Neural crest cell (in vitro differentiated cells): ENCODE measurements around the gene GLB1L3. TPM values are rescaled to one million over a fixed set of nuclear protein-coding genes. Genes with fewer than 3 reads are reported as not detected.

Experiments used
- DNase-seq: peaks from one replicate; pipeline ENCODE4 v3.0.0; 2021; ENCODE audit warnings: low read depth, mixed read lengths, low spot score
- H3K27ac Mint-ChIP-seq: one replicate; pipeline ENCODE4 v1.8.0; 2021; ENCODE audit warnings: mild to moderate bottlenecking, mixed read lengths; ENCODE audit not compliant: unreplicated experiment
- H3K27me3 Mint-ChIP-seq: 2 replicates; pipeline ENCODE4 v1.8.0; 2021; ENCODE audit warnings: low read depth, mild to moderate bottlenecking, mixed read lengths
- H3K36me3 Mint-ChIP-seq: 2 replicates; pipeline ENCODE4 v1.8.0; 2021; ENCODE audit warnings: low read depth, mild to moderate bottlenecking, mixed read lengths
- H3K4me1 Mint-ChIP-seq: 2 replicates; pipeline ENCODE4 v1.8.0; 2021; ENCODE audit warnings: mixed read lengths
- H3K4me3 Mint-ChIP-seq: one replicate; pipeline ENCODE4 v1.8.0; 2021; ENCODE audit warnings: mild to moderate bottlenecking, mixed read lengths
- H3K9me3 Mint-ChIP-seq: 2 replicates; pipeline ENCODE4 v1.8.0; 2021; ENCODE audit warnings: mixed read lengths
- total RNA-seq: library from RNA; stranded (reverse); gene quantifications from 2 replicates; pipeline ENCODE4 v1.2.1, GENCODE V29; 2021
- TF ChIP-seq, protein P1 (sequence below): fragments of 200-600 bp; sonication (generic); conservative IDR thresholded peaks from 2 replicates; pipeline ENCODE4 v1.5.0; 2021; ENCODE audit warnings: antibody characterized with exemption, mild to moderate bottlenecking

The GLB1L3 gene
- total RNA-seq, 1 donor from 2014 or later, result 0.28 TPM

- Mint-ChIP-seq H3K4me1 (no peaks in the 10 kb centered on the region), H3K27ac (no peak overlapping the region), H3K9me3 (no peaks in the 10 kb centered on the region), H3K27me3 (no peaks in the 10 kb centered on the region), H3K4me3 (no peak overlapping the region), H3K36me3 (peaks cover 10% of the 10 kb centered on the region)
- TF ChIP-seq, protein P1, sequence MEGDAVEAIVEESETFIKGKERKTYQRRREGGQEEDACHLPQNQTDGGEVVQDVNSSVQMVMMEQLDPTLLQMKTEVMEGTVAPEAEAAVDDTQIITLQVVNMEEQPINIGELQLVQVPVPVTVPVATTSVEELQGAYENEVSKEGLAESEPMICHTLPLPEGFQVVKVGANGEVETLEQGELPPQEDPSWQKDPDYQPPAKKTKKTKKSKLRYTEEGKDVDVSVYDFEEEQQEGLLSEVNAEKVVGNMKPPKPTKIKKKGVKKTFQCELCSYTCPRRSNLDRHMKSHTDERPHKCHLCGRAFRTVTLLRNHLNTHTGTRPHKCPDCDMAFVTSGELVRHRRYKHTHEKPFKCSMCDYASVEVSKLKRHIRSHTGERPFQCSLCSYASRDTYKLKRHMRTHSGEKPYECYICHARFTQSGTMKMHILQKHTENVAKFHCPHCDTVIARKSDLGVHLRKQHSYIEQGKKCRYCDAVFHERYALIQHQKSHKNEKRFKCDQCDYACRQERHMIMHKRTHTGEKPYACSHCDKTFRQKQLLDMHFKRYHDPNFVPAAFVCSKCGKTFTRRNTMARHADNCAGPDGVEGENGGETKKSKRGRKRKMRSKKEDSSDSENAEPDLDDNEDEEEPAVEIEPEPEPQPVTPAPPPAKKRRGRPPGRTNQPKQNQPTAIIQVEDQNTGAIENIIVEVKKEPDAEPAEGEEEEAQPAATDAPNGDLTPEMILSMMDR, result no peak
- DNase-seq, result no peak
Observed at GRCh38 chr11:134238956-134239355, 37.2 kb upstream of the GLB1L3 start.

GRCh38 chr11:134240592-134240991 is 35.6 kb upstream of the GLB1L3 start:
- Mint-ChIP-seq H3K36me3 (peaks cover 9% of the 10 kb centered on the region), H3K4me3 (no peak overlapping the region), H3K27ac (no peak overlapping the region), H3K4me1 (no peaks in the 10 kb centered on the region), H3K27me3 (no peaks in the 10 kb centered on the region), H3K9me3 (no peaks in the 10 kb centered on the region)
- TF ChIP-seq, protein P1, result no peak
- DNase-seq, result no peak

DNA sequence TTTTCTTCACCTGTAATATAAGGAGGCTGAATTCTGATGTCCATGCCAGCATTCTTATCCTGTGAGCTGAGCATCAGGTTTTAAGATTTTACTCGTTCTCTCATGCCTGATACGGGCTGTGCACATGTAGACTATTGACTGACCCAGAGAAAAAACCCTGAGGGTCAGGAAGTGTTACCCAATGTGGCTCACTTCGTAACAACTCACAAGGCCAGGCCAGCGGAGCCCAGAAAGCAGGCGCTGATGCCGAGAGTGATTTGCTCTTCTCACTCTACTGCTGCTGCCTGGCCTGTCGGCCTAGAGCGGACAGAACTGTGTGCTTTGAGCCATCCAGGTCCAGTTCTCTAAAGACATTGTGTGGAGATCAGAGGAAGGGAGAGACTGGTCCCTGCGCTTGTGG is 33.8 kb upstream of the GLB1L3 start:
- TF ChIP-seq, protein P1, result no peak
- Mint-ChIP-seq H3K4me3 (no peak overlapping the region), H3K36me3 (peaks cover 9% of the 10 kb centered on the region), H3K9me3 (no peaks in the 10 kb centered on the region), H3K27ac (no peak overlapping the region), H3K4me1 (no peaks in the 10 kb centered on the region), H3K27me3 (no peaks in the 10 kb centered on the region)
- no peak for DNase-seq

DNA sequence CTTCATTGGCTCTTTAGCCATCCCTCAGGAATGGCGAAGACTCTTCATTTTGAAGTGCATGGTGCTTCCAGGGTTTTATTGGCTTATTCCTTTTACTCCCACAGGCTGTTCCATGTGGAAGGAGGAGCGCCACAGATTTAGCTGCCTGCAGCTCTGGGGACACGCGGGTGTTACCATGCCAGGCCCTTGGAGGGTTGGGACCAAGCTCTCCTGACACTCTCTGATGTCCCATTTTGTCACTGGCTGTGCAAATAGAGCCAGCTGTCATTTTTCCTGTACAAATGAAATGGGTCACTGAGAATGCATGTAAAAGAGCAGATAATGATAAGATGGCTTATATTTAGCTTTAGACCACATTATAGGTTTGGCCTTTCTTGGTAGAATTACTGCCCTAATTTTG is 32.3 kb upstream of the GLB1L3 start:
- Mint-ChIP-seq H3K27me3 (no peaks in the 10 kb centered on the region), H3K27ac (no peak overlapping the region), H3K9me3 (no peaks in the 10 kb centered on the region), H3K36me3 (peaks cover 6% of the 10 kb centered on the region), H3K4me1 (no peaks in the 10 kb centered on the region), H3K4me3 (no peak overlapping the region)
- no peak for DNase-seq
- TF ChIP-seq, protein P1, result no peak

GRCh38 chr11:134244593-134244992 is 31.6 kb upstream of the GLB1L3 start:
- H3K27ac Mint-ChIP-seq, result no peak overlapping the region
- no peak overlapping the region for H3K4me3 Mint-ChIP-seq
- peaks cover 6% of the 10 kb centered on the region for H3K36me3 Mint-ChIP-seq
- no peaks in the 10 kb centered on the region for H3K27me3 Mint-ChIP-seq
- H3K4me1 Mint-ChIP-seq, result no peaks in the 10 kb centered on the region
- no peak for DNase-seq
- TF ChIP-seq, protein P1, result peak; percentile 55
- H3K9me3 Mint-ChIP-seq, result no peaks in the 10 kb centered on the region

DNA sequence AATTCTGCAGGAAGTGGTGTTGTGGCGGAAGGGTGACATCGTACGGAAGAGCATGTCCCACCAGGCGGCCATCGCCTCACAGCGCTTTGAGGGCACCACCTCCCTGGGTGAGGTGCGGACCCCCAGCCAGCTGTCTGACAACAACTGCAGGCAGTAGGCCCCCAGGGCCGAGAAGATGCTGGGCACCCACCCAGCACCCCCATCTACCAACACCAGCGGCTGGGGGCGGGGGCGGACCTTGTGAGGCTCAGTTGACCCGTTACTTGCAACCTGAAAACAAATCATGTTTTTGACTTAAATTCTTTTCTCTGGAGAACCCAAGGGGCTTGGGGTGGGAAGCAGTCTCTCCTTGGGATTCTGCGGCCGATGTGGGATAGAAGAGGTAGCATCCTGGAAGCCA is 30.7 kb upstream of the GLB1L3 start:
- Mint-ChIP-seq H3K36me3 (peaks cover 6% of the 10 kb centered on the region), H3K9me3 (no peaks in the 10 kb centered on the region), H3K4me3 (no peak overlapping the region), H3K4me1 (no peaks in the 10 kb centered on the region), H3K27ac (no peak overlapping the region), H3K27me3 (no peaks in the 10 kb centered on the region)
- no peak for DNase-seq
- TF ChIP-seq, protein P1, result no peak
